CD4-positive, alpha-beta T cell treated with Interleukin-6 for 4 hours (primary cell): ENCODE results near the gene DNAJB14.
A peak's percentile ranks its signal among the peaks of the same experiment; 100 is the strongest.

Source experiments
- DNase-seq: peaks from one replicate; pipeline ENCODE4 v3.0.0-alpha.2; 2020; ENCODE audit warnings: mixed read lengths

Gene DNAJB14

DNA sequence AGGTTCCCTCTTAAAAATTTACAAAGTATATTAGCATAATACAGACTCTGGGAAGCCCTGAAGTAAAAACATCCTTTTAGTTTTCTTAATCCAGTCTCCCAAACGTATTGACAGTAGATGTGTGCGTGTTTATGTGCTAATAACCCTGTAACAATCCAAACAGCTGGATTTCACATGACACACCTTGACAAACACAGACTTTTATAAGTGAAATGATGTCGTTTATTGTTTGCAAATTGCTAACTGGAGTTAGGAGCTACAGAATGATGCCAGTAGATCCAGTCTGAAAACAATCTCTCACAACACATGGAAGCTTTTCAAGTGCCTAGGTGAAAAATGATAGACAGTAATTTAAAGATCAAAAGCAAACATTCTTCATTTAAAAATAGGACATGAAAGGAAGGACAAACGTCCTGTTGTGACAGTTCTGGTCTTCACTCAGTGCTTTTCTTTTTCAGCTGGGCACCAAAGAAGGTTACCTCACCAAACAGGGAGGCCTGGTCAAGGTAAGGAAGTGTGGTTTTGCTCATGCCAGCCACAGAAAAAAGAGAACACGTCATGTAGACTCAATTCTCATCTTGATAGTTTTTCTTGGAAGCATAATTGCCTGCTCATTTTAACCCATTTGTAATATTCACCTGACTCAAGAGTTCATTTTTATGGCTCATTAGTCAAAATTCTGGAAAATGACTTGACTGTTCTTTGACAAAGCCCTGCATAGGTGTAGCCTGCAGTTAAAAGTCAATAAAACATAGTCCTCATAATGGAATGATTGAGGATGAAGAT, 85.1 kb downstream of the DNAJB14 start:
- DNase-seq = no peak

DNA sequence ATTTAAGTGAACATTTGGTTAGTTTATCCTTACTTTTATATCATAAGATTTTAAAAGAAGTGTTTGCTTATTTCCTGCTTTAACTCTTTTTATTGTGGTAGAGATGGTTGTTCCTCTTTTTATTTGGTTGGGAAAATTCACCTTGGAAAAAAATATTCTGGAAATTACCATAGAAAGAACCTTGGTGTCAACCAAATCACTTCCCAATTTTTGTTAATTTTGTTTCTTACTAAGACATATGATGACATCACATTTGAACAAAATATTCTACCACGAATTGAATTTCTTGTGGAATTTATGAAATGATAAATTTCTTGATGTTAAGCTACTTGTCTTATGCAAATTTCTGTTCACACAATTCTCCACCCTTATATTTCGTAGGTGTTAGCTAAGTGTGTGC, 85.9 kb downstream of the DNAJB14 start:
- DNase-seq = no peak

DNA sequence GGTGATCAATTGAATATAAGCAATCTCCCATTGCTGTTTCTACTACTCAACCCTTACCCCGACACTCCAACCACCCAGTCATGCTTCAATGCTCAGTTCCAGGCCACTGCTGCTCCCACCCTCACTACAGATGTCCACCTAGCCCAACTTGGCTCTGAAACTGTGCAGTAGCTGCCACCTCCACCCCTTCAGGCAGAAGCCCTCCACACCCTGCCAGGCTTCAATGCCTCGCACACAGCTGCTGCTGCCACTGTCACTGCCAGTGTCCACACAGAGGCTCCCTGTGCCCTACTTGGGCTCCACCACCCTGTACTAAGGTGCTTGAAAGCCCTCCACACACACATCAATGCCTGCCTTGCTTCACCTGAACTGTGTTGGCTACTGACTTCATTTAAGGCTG, 86.8 kb downstream of the DNAJB14 start:
- DNase-seq = no peak

DNA sequence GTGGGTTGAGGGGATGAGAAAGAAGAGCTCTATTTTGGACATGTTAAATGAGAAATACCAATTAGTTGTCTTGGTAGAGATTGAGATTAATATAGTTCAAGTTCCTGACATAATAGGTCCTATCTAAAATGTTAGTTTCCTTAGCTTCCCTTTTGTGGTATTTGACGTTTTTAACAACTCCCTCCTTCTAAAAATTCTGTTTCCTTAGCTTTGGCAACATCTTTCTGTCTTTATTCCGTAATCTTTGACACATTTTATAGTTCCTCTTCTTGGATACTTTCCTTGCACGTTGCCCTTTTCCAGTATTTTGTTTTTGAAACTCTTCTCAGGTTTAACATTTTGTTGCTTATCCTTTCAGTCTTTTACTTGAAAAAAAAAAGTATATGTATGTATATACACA, 89.1 kb downstream of the DNAJB14 start:
- DNase-seq = no peak

DNA sequence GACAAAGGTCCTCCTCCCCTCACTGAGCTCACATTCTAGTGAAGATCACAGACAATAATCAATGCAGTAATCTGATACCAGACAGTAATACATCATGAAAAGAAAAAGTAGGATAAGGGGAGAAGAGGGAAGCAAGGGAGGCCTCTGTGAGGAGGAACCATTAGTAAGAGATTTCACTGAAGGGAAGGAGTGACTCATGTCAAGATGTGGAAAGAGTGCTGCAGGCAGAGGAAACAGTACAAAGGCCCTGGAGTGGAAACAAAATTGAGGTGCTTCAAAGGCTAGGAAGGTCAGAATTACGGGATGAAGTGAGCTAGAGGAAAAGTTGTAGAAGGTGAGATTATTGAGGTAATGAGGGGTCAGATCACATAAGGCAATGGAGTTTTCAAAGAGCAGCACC, 90.3 kb downstream of the DNAJB14 start:
- DNase-seq = peak; percentile 8

DNA sequence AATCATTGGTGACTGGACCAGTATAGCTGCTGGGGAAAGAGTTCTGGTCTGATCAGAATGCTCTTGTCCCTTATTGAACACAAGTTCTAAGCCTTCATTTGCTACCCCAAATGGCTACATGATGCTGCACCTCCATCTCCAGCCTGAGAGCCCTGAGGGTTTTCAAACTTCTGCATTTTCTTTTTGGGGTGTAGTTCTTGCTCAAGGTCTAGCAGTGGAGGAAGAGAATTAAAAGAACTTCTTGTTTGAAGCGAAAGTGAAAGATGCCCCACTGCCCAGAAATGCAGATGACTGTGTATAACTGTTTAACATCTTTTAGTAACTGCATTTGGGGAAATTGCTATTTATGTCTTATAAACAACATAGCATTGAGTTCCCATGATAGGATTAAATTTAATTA, 90.7 kb downstream of the DNAJB14 start:
- peak; percentile 25 for DNase-seq

DNA sequence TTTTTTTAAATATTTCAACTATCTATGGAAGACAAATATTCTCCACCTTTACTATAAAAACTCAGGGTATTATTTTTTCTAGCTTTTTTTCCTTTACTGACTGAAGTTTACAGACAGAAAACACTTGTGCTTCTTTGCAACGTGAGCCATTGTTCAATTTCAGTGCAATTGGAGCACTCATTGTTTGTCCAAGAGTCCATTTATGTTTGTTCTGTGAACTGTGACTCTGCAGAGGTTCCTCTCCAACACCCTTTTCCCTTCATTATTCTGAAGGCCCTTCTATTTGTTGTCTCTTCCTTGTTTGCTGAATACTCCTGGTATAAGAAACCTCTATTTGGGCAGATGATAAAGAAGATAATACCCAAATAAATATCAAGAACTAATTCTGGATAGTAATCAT, 92.4 kb downstream of the DNAJB14 start:
- DNase-seq = no peak

DNA sequence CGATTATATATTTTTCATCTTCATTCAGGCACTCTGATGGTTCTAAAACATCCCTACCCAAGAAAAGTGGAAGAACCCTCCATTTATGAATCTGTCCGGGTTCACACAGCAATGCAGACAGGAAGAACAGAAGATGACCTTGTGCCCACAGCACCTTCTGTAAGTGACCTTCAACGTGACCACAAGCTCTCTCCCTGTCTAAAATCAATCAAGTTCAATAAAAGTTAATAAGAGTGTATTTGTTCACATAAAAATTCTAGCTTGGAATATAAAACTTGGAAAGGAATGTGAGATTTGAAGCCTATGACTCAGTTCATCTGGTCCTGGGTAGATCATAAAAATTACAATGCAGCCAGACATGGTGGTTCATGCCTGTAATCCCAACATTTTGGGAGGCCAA, 93.2 kb downstream of the DNAJB14 start:
- no peak for DNase-seq

DNA sequence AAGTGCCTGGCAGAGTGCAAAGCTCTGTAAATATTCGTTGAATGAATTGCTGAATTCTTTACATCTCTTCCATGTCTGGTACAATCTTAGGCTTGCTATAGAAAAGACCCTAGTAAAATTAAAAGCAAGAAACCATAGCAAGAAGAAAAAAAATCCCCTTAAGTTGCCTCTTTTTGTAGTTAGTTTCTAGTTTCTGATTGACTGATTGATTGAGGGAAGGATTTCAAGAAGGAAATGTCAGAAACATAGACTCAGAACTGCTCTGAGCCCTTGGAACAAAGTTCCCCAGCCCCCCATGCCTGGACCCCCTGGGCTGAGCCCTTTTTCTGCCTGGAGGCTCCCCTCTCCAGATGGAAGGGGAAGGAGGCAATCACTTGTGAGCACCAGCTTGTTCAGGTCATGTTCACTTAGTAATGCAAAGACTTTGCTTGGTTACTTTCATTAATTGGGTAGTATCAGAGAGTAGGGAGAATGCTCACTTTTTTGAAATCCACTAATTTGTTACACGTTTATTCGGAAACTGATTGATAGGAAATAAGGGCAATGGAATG, 94.1 kb downstream of the DNAJB14 start:
- DNase-seq = no peak

DNA sequence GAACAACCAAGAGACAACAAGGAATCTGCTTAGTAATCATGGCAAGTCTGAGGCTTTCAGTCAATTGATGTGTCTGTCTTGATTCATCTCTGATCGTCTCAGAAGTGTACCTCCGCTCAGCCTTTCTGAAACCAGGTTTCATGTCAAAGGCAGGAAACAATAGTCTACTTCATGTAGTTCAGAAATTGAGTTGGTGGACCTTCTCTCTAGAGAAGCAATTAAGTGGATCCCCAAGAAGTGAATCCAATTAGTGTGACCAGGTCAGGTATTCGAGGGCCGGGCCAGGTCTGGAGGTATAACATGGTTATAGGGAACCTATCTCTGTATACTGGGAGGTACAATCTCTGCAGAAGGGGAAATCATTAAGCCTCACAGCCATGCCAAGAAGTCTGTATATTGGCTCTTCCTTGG, 97.8 kb downstream of the DNAJB14 start:
- no peak for DNase-seq

DNA sequence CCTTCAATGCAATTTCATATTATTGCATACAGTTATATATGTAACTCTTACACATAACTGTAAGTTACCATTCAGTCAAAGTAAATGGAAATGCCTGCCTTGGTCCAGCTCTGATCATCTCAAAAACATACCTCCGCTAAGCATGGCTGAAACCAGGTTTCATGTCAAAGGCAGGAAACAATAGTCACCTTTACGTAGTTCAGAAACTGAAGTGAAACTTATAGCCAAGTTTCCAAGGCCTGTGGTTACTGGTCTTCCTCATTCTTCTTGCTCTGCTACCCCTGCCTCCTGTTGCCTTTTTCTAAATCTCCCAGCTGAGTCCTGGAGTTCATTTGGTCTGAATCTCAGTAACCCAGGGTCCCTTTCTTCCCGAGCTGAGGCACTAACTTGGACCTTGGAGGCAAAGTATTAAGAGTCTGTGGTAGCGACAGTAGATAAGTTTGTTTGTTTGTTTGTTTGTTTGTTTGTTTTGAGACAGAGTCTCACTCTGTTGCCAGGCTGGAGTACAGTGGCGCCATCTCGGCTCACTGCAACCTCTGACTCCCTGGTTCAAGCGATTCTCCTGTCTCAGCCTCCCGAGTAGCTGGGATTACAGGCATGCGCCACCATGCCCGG, 98.9 kb downstream of the DNAJB14 start:
- DNase-seq = peak; percentile 23

DNA sequence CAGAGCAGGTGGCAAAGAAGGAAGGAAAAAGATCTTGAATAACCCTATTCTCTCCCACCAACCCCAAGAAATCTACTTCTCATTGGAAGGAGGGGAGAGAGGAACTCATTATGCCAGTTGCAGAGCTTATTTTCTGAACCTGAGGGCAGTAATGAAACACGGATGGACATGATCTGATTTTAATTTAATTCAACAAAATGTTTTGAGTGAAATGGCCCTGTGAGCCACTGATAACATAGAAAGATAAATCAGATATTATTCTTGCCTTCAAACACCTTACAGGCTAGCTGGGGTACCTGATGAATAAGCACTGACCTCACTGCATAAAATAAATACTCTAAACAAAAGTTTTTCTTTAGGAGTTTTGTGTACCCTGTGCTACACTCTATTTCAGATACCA, 99.5 kb downstream of the DNAJB14 start:
- no peak for DNase-seq
